ENCODE results near the gene GDAP2.

The GDAP2 gene

GRCh38 chr1:117841117-117841650 is 88.2 kb downstream of the GDAP2 start:
- DNase-seq (ENCODE audit: low read depth) = no peak

GRCh38 chr1:117838911-117839310 is 90.5 kb downstream of the GDAP2 start:
- no peak for DNase-seq (ENCODE audit: low read depth)

DNA sequence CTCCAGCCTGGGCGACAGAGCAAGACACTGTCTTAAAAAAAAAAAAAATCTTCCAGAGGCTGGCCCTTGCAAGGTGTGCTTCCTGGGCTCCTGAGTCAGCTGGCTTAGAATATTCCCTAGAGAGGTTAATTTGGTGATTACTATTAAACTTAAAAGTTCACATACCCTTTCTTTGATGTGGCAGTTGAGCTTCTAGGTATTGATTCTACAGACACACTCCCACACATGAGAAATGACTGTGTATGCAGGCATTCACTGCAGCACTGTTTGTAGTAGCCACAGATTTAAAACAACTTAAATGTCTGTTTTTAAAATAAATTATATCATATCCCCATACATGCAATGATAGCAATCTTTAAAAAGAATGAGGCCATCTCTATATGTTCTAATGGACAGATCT is 93.4 kb downstream of the GDAP2 start:
- no peak for DNase-seq (ENCODE audit: low read depth)

DNA sequence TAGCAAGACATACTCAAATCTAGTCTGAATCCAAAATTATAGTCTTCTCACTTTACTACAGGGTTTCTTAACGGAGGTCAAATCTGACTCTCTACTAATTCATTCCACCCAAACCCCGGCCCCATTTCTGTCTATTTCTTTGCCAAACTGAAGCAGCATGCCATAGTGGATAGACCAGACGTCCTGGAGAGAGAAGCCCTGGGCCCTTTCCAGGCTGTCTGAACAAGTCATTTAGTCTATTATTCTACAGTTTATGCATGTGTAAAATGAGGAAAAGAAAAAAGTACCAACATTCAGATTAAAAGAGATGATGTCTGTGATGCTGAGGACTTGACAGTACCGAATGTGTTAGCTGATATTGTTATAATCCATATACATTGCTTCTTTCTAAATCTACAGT is 95.0 kb downstream of the GDAP2 start:
- no peak for DNase-seq (ENCODE audit: low read depth)

GRCh38 chr1:117832453-117832852 is 97.0 kb downstream of the GDAP2 start:
- no peak for DNase-seq (ENCODE audit: low read depth)

DNA sequence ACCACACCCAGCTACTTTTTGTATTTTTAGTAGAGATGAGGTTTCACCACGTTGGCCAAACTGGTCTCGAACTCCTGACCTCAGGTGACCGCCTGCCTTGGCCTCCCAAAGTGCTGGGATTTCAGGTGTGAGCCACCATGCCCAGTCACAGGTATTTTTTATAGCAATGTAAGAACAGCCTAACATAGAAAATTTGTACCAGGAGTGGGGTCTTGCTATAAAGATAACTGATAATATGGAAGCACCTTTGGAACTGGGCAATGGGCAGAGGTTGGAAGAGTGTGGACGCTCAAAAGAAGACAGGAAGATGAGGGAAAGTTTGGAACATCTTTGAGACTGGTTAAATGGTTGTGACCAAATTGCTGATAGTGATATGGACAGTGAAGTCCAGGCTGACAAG is 99.2 kb downstream of the GDAP2 start:
- no peak for DNase-seq (ENCODE audit: low read depth)

- DNase-seq (ENCODE audit: low read depth) = no peak
Observed at GRCh38 chr1:117828201-117828600, 101.2 kb downstream of the GDAP2 start.

DNA sequence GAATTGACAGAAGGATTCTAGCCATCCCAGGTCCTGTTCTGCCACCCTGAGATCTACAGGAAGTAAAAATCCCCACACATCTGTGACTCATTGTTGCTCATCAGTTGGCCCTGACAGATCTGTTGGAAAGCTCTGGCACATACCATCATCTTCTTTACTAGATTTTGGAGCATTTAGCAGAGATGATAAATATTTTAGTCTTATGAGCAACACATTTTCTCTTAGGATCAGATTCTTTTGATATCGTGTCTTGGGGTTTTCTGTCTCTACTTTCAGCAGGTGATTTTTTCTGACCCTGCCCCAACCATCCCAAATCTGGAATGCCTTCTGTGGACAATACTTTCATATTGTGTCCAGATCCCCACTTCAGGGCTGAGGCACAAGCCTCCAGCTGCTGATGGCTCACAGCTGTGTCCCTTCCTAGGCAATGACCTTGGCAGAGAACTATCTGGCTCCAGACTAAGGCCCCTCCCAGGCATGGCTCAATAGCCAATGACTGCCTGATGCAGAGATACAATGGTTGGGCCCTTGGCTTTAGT is 102.8 kb downstream of the GDAP2 start:
- DNase-seq (ENCODE audit: low read depth) = no peak

- DNase-seq (ENCODE audit: low read depth) = no peak
Observed at GRCh38 chr1:117826119-117826518, 103.3 kb downstream of the GDAP2 start.

DNA sequence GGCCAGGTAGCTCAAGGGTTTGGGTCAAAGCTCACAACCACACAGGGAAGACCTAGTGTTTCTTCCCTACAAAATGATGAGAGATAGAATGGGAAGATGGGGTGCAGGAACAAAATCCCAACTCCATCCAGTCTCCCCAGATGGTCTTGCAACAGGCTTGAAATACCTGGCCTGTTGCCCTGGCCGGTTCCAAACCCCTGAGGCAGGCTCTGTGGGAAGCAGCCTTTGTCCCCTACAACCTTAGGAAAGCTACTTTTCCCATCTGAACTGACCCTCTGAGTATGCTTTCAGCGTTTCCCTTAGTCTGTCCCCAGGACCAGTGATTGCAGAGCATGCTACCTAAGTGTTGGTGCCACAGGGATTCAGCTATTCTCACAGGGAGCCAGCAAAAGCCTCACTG is 104.0 kb downstream of the GDAP2 start:
- no peak for DNase-seq (ENCODE audit: low read depth)

- no peak for DNase-seq (ENCODE audit: low read depth)
Observed at GRCh38 chr1:117824616-117825015, 104.8 kb downstream of the GDAP2 start.

DNA sequence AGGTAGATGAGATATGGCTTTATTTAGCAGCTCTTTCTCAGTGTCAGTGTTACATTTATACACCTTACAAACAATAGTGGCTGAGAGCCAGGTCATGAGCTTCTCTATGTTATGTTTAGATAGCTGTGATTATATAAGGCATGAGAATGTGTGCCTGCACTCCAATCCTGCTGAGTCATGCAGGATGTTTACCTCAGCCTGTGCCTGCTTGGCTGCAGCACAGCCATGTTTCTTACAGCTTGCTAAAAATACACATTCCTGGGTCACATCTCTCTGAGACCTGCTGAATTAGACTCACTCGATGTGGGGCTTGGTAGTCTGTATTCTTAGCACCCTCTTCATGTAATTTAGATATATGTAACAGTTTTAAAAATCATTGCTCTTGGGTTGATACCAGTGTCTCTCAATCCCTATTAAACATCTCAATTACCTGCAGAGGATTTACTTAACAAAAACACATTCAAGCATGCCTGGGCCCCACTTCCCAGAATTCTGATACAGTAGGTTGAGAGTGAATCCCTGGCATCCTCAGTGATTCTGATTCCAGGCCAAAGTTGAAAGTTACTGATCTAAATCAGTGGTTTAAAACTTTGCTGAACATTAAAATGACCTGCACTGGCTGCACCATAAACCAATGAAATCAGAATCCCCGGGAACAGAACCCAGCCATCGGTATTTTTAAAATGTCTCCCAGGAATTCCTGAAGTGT is 107.5 kb downstream of the GDAP2 start:
- DNase-seq (ENCODE audit: low read depth) = no peak

DNA sequence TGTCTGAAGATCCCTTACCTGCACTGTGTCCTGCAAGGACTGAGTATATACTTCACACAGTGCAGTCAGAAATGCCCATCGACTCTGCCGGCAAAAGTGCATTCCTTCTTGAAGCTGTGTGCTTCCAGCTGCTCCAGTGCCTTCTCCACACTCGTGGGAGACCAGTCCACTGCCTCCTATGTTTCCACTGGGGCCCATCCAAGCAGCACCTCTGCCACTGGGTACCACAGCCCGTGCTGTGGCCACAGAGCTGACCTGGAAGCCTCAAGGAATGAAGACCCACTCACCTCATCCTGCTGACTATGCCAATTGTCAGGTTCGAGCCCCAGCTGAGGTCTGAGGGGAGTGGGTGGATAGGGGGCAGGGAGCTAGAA is 108.1 kb downstream of the GDAP2 start:
- no peak for DNase-seq (ENCODE audit: low read depth)

DNA sequence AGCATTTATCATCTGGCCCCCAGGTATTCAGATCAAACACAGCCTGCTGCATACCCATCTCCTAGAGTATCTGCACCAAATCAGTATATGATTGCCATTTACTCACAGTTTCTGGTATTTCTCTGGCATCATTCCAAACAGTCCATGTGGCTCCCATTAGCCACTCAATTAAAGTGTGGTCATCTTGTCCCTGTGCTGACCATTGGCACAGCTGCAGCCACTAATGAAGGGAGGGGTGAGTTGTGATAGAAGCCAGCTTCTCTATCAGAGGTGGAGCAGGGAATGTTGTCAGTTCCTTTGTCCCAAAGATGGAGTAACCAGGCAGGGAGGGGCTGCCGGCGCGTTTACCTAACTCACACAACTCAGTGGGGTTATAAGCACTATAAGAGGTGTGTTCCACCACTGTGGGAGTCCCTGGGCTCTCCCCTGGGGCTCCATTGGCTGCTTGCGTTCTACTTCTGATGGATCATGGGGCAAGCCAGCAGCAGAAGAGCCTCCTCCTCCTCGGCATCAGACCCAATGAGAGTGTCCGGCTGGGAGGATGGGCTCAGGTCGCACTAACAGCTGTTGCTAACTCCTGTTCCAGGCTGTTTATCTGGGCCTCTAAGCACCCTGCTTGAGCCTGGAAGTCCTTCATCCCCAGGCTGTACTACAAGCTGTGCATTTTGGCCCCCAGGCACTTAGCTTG is 108.6 kb downstream of the GDAP2 start:
- DNase-seq (ENCODE audit: low read depth) = no peak

DNA sequence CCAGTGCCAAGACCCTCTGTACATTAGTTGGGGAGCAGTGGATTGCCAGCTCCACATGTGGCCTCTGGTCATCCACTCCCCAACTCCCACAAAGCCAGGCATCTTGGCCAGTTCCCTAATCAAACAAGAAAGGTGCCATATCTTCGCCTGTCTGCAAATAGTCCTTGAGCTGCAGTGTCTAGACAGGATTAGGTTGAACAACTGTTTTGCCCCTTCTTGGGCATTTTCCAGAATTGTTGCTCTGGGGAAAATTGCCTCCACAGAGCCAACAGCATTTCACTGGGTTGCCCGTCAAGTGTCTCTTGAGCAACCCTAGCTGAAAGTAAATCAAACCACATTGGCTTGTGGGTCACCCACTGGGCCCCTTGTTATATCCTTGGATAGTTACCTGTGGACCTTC is 109.3 kb downstream of the GDAP2 start:
- DNase-seq (ENCODE audit: low read depth) = no peak

DNA sequence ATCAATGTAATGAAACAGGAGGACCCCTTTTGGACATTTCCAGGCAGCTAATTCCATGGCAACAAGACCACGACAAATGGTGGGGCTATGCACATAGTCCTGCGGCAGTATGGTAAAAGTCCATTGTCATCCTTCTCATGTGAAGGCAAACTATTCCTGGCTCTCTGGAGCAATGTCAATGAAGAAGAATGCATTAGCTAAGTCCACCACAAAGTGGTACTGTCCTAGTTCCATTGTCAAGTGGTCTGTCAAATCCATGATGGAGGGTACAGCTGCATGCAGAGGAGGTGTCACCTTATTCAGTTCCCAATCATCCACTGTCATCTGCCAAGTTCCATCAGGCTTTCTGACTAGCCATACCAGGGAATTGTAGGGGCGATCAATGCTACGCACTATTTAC is 110.1 kb downstream of the GDAP2 start:
- DNase-seq (ENCODE audit: low read depth) = no peak

GRCh38 chr1:117818456-117818855 is 111.0 kb downstream of the GDAP2 start:
- DNase-seq (ENCODE audit: low read depth) = no peak

DNA sequence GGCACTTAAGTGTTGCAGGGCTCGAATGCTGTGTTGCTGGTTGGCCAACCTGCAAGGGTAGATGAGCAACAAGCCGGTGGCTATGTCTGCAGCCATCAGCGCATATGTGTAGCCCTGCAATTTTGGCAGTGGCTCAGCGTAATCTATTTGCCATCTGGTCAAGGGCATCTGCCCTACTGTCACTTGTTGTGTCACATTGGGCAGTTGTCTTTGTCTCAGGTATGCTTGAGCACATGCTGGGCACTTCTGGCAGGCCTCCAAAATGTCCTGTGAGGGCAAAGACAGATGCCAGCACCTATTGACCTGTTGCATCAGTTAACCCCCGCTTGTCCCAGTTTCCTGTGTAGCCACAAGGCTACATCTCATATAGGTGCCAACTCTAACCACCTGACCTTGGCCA is 111.8 kb downstream of the GDAP2 start:
- no peak for DNase-seq (ENCODE audit: low read depth)

GRCh38 chr1:117815926-117816325 is 113.5 kb downstream of the GDAP2 start:
- no peak for DNase-seq (ENCODE audit: low read depth)

- DNase-seq (ENCODE audit: low read depth) = no peak
Observed at GRCh38 chr1:117814856-117815797, 114.3 kb downstream of the GDAP2 start.
